Gastroesophageal sphincter (tissue), 4 donors: Measurements from ENCODE around the gene RNU1-1. TPM values are rescaled to one million over a fixed set of nuclear protein-coding genes. Genes with fewer than 3 reads are reported as not detected.
"Not testable (repeated sequence)": the region's sequence is repeated elsewhere in the genome, so short reads cannot be mapped to it uniquely, and the experiment has no call there.

Experiments
- ATAC-seq: fragments of 150-250 bp; one replicate; pipeline ENCODE4 v1.9.1; 2016; ENCODE audit warnings: mild to moderate bottlenecking, moderate library complexity
- H3K27ac ChIP-seq, 4 donors: fragments of 200-600 bp; sonication (generic) in 3 of 4; 1 replicate in 3 of 4; 2 replicates in 1 of 4; pipeline ENCODE4 v1.5.1; 2016 to 2019
- H3K27me3 ChIP-seq: fragments of 200-600 bp; sonication (generic); one replicate; pipeline ENCODE4 v1.5.1; 2019
- H3K36me3 ChIP-seq, 2 donors: fragments of 200-600 bp; sonication (generic); one replicate each; pipeline ENCODE4 v1.5.1; 2019; ENCODE audit warnings: control low read depth in 1 of 2
- H3K4me1 ChIP-seq, 3 donors: fragments of 200-600 bp; sonication (generic); 1 replicate in 2 of 3; 2 replicates in 1 of 3; pipeline ENCODE4 v1.5.1; 2016 to 2019; ENCODE audit warnings: control low read depth in 2 of 3
- H3K4me3 ChIP-seq, 2 donors: fragments of 200-600 bp; sonication (generic); one replicate each; pipeline ENCODE4 v1.5.1; 2019; ENCODE audit warnings: mild to moderate bottlenecking in 1 of 2, moderate library complexity in 1 of 2
- H3K9me3 ChIP-seq, 3 donors: fragments of 200-600 bp; sonication (generic); one replicate each; pipeline ENCODE4 v1.5.1; 2017 to 2019; ENCODE audit warnings: control low read depth in 2 of 3
- CTCF ChIP-seq, 4 experiments: fragments of 200-600 bp in 2 of 4; fragments of 450-650 bp in 2 of 4; sonication (generic) in 1 of 4; IDR thresholded peaks; one replicate each; pipeline ENCODE4 v1.5.1; 2017 to 2019; ENCODE audit warnings: antibody characterized with exemption in 4 of 4, mild to moderate bottlenecking in 2 of 4, moderate library complexity in 2 of 4
- EP300 ChIP-seq: sonication (generic); formaldehyde crosslinking; IDR thresholded peaks from one replicate; pipeline ENCODE4 v1.6.1; 2017; ENCODE audit warnings: antibody characterized with exemption, mild to moderate bottlenecking
- POLR2A ChIP-seq, 2 donors: fragments of 450-650 bp; IDR thresholded peaks; one replicate each; pipeline ENCODE4 v1.6.1; 2017; ENCODE audit warnings: antibody characterized with exemption in 2 of 2, mild to moderate bottlenecking in 2 of 2, moderate library complexity in 1 of 2
- POLR2AphosphoS5 ChIP-seq: sonication (generic); formaldehyde crosslinking; IDR thresholded peaks from one replicate; pipeline ENCODE4 v1.6.1; 2017; ENCODE audit warnings: antibody characterized with exemption
- WGBS, 2 donors: methylation state at CpG; one replicate each; pipeline ENCODE4 v1.1.5; 2018; ENCODE audit warnings: low coverage in 1 of 2; 5-methylcytosine and 5-hydroxymethylcytosine counted together
- total RNA-seq, 4 donors: library from RNA; depleted of rRNA; stranded (reverse); fragments of >200 nt; gene quantifications; one replicate each; pipeline ENCODE4 v1.1.0, GENCODE V29; 2016

The RNU1-1 gene
- total RNA-seq, 4 donors from 2014 or later: under 0.01 TPM; not detected in 1

GRCh38 chr1:16491056-16491675 is 22.9 kb downstream of the RNU1-1 start:
- TF ChIP-seq POLR2A (IDR thresholded peaks at IDR 0.05): no peak
- TF ChIP-seq CTCF (IDR thresholded peaks at IDR 0.05): no peak
- TF ChIP-seq EP300: no peak
- no peak for TF ChIP-seq POLR2AphosphoS5
- no peak for ATAC-seq
- H3K36me3 ChIP-seq: peaks cover 0 to 47% of the 10 kb centered on the region in 2 donors
- H3K4me1 ChIP-seq: no peaks in the 10 kb centered on the region
- no peaks in the 10 kb centered on the region for H3K27me3 ChIP-seq
- H3K9me3 ChIP-seq: no peaks in the 10 kb centered on the region
- no peak overlapping the region for H3K27ac ChIP-seq
- WGBS, 2 donors: 60 to 65% methylated on average over 3 to 6 of the region's 9 CpGs
- H3K4me3 ChIP-seq: no peak overlapping the region

GRCh38 chr1:16489195-16489880 is 24.7 kb downstream of the RNU1-1 start:
- not testable (repeated sequence) for H3K4me1 ChIP-seq, H3K9me3 ChIP-seq, ATAC-seq, H3K27ac ChIP-seq, H3K27me3 ChIP-seq, H3K4me3 ChIP-seq
- 80 to 96% methylated on average over 3 to 4 of the region's 9 CpGs for WGBS, 2 donors
- H3K36me3 ChIP-seq: peaks cover 0 to 66% of the 10 kb centered on the region in 2 donors

GRCh38 chr1:16487011-16487410 is 27.1 kb downstream of the RNU1-1 start:
- not testable (repeated sequence) for H3K9me3 ChIP-seq, H3K4me3 ChIP-seq, H3K27me3 ChIP-seq, H3K4me1 ChIP-seq, ATAC-seq, H3K27ac ChIP-seq
- peaks cover 0 to 89% of the 10 kb centered on the region in 2 donors for H3K36me3 ChIP-seq

GRCh38 chr1:16486316-16486715 is 27.8 kb downstream of the RNU1-1 start:
- not testable (repeated sequence) for H3K27ac ChIP-seq, H3K4me1 ChIP-seq, ATAC-seq, H3K27me3 ChIP-seq, H3K9me3 ChIP-seq, H3K4me3 ChIP-seq
- peaks cover 0 to 96% of the 10 kb centered on the region in 2 donors for H3K36me3 ChIP-seq
- whole genome bisulfite sequencing, 2 donors: no CpG with 5 or more reads among the region's 8 CpGs

GRCh38 chr1:16484931-16485330 is 29.2 kb downstream of the RNU1-1 start:
- Histone ChIP-seq H3K27me3 (no peaks in the 10 kb centered on the region), H3K36me3 (peaks cover 0 to 100% of the 10 kb centered on the region in 2 donors), H3K4me3 (no peak overlapping the region), H3K4me1 (no peaks in the 10 kb centered on the region), H3K9me3 (no peaks in the 10 kb centered on the region), H3K27ac (no peak overlapping the region)
- 93% methylated on average over 3 of the region's 6 CpGs; no CpG with 5 or more reads in 1 of the 2 donors for WGBS, 2 donors
- no peak for ATAC-seq
- TF ChIP-seq POLR2AphosphoS5 (no peak), POLR2A (IDR thresholded peaks at IDR 0.05) (no peak), EP300 (no peak), CTCF (IDR thresholded peaks at IDR 0.05) (no peak)

- Histone ChIP-seq H3K36me3 (peaks cover 0 to 100% of the 10 kb centered on the region in 2 donors), H3K4me3 (no peak overlapping the region), H3K27me3 (no peaks in the 10 kb centered on the region), H3K27ac (no peak overlapping the region), H3K9me3 (no peaks in the 10 kb centered on the region), H3K4me1 (no peaks in the 10 kb centered on the region)
- 87 to 100% methylated on average over 1 to 3 of the region's 8 CpGs for WGBS, 2 donors
- ATAC-seq: no peak
- no peak for TF ChIP-seq POLR2AphosphoS5
- no peak for TF ChIP-seq CTCF (IDR thresholded peaks at IDR 0.05)
- no peak for TF ChIP-seq EP300
- no peak for TF ChIP-seq POLR2A (IDR thresholded peaks at IDR 0.05)
Measured at GRCh38 chr1:16484501-16484835, 29.6 kb downstream of the RNU1-1 start.

- H3K36me3 ChIP-seq: peaks cover 0 to 99% of the 10 kb centered on the region in 2 donors
- not testable (repeated sequence) for H3K27me3 ChIP-seq, H3K4me1 ChIP-seq, H3K9me3 ChIP-seq, H3K27ac ChIP-seq, H3K4me3 ChIP-seq
- 89% methylated on average over 4 of the region's 45 CpGs; no CpG with 5 or more reads in 1 of the 2 donors for WGBS, 2 donors
- peak; percentile 9 for ATAC-seq
Measured at GRCh38 chr1:16483639-16484500, 30.2 kb downstream of the RNU1-1 start.

- H3K9me3 ChIP-seq, H3K27me3 ChIP-seq, H3K27ac ChIP-seq, ATAC-seq, H3K4me1 ChIP-seq, H3K4me3 ChIP-seq: not testable (repeated sequence)
- H3K36me3 ChIP-seq: peaks cover 0 to 99% of the 10 kb centered on the region in 2 donors
- 93 to 96% methylated on average over 5 to 13 of the region's 26 CpGs for WGBS, 2 donors
Measured at GRCh38 chr1:16483146-16483545, 30.9 kb downstream of the RNU1-1 start.
